HG03045 (cell line): ENCODE results near the gene STOML1.
"Not testable (repeated sequence)": the region's sequence is repeated elsewhere in the genome, so short reads cannot be mapped to it uniquely, and the experiment has no call there.

Experiments used
- ATAC-seq: cut with Tn5 transposase; IDR thresholded peaks from one replicate; pipeline ENCODE4 v1.9.1; 2021; ENCODE audit warnings: mild to moderate bottlenecking, moderate library complexity; ENCODE audit not compliant: unreplicated experiment

STOML1 gene

DNA sequence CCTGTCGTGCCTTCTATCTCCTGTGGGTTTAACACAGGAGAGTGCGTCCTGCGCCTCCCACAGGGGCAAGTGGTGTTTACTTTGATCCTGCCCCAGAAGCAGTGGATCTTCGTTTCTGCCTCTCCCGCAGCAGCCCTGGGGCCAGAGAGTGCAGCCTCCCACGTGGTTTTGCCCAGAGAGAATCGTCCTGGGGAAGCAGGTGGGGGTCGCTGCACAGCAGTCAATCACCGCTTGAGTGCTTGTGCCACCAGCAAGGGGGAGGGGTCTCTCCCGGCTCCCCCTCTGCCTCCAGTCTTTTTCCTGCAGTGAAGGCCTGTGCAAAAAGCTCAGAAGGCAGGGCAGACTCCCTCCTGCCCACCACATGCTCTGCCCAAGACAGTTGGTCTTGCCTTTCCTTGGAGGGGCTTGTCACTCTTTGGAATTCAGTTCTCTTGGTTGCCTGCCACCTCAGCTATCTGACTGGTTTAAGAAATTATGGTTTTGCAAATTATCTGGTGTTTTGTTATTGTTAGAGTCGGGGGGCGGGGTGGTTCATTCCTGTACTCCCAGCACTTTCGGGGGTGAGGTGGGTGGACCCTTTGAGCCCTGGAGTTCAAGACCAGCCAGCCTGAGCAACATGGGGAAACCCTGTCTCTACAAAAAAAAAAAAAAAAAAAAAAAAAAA lies 26.9 kb downstream of the STOML1 start:
- peak; percentile 43 for ATAC-seq

DNA sequence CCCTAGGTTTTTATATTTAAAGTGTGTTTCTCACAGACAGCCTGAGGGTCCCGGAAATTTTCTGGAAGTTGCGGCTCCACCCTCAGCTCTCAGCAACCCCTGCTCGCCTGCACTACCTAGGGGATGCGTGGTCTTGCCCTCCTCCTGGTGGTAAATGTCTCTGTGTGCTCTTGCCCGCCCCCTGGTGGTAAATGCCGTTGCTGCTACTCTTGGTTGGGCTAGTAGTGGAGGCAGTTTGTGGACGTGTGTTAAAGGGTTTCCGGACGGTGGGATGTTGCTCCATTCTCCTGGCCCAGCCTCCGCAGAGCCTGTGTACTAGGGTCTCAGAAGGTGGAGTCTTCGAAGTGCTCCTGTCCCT lies 27.4 kb downstream of the STOML1 start:
- peak; percentile 50 for ATAC-seq

DNA sequence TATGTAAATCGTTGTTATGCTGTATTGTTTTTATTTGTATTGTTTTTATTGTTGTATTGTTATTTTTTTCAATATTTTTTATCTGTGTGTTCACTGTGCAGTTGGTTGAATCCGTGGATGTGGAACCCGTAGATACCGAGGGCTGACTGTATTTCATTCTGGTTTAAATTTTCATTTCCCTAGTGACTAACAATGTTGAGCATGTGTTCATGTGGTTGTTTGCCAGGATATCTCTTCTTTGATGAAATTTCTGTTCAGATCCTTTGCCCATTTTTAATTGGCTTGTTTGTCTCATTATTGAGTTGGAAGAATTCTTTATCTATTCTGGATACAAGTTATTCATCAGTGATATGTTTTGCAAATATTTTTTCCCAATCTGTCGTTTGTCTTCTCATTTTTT lies 29.7 kb downstream of the STOML1 start:
- ATAC-seq = no peak

- not testable (repeated sequence) for ATAC-seq
Observed at GRCh38 chr15:73960472-73961070, 31.5 kb downstream of the STOML1 start.

- ATAC-seq = no peak
Observed at GRCh38 chr15:73959801-73960200, 32.3 kb downstream of the STOML1 start.

- ATAC-seq = no peak
Observed at GRCh38 chr15:73959012-73959581, 33.0 kb downstream of the STOML1 start.

DNA sequence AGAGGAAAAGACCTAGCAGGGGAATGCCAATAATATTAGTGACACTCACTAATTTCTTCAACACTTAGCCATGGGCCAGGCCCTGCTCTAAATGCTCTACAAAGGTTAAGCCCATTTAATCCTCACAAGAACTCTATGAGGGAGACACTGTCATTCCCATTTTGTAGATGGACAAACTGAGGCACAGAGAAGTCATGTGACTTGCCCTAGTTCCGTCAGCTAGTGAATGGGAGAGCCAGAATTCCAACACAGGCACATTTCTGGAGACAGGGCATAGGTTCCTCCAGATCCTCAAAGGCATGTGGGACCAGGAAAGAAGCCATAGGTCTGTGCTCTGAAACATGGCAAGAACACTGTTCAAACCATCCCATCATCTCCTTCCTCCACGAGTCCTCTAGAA lies 34.3 kb downstream of the STOML1 start:
- ATAC-seq = no peak

- ATAC-seq = no peak
Observed at GRCh38 chr15:73957276-73957675, 34.8 kb downstream of the STOML1 start.

DNA sequence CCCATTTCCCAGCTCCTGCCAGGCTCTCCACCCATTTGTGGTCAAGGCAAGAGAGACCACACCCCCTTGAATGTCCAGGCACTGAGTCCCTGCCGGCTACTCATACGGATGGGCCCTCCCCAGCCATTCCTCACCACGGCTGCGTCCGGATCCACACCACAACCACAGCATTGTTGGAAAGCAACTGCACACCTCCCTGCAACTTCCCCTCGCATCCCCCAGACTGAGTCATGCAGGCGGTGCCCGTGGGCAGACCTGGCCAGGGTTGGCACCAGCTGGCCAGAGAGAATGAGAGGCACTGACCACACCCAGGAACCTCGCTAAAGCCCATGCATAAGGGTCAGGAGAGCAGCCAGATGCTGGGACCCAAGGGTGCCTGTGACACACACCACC lies 35.4 kb downstream of the STOML1 start:
- ATAC-seq = no peak

GRCh38 chr15:73955861-73956742 lies 36.0 kb downstream of the STOML1 start:
- no peak for ATAC-seq

- ATAC-seq = no peak
Observed at GRCh38 chr15:73955326-73955725, 36.8 kb downstream of the STOML1 start.

- ATAC-seq = no peak
Observed at GRCh38 chr15:73954188-73955145, 37.6 kb downstream of the STOML1 start.

DNA sequence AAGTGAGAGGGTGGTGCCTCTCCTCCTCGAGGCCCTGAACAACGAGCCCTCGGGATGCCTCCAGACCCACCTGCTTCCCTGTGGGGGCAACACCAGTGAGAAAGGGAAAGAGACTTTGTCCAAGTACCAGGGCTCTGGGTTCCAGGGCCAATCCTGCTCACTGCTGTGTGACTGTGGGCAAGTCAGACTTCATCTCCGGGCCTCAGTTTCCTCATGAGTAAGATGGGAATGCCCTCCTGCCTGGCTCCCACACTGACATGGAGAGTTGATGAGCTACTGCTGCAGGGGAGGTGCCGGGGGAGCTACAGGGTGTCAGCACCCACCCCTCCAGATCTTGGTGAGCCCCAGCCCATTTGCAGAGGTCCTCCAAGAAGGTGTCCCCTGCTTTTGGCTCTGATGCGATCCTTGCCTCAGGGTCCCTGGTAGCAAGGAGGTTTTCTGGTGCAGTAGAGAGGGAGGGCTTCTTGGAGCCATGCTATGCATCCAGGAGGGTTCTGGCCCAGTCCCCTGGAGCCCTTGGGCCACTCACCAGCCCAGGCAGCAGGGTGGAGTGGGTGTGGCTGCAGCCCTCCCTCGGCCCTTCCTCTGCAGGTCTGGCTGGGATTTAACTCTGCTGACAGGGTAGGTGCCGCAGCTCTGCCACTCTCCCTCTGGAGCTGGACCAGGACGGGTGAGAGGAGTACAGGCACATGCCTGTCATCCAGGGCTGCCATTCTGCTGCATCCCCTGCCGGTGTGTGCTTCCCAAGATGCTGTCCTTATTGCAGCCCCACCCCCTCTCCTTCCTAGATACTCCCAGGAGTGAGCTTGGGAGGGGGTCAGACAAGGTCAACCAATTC lies 39.0 kb downstream of the STOML1 start:
- no peak for ATAC-seq

DNA sequence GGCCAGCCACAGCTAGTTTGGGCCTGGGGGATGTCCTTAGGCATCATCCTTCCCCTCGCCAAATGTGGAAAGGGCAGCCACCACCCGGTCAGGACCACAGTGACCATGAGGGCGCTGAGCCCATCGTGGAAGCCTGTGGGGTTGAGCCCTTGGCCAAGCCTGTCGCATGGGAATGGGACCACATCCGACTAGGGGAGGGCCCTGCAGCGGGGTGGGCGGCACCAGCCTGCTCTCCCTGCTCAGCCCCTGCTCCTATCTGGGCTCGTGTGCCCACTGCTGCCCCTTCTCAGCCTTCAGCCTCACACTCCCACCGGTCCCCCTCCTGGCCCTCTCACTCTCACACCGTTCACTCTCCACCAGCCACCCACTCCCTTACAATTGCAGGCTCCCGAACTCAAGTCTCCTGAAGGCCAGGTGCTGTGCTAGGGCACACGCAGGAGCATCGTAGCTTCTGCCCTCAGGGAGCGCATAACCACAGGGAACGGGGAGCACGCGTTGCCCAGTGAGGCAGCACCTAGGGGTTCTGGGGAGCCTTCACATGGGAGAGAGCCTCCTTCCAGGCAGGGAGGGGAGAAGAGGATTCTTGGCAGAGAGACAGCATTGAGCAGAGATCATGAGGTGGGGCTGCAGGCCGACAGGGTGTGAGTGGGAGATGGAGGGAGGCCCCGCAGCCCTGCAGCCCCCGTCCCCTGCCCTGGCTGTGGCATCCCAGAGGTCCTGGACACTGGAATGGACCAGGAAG lies 39.8 kb downstream of the STOML1 start:
- no peak for ATAC-seq

- ATAC-seq = no peak
Observed at GRCh38 chr15:73951601-73952000, 40.5 kb downstream of the STOML1 start.

GRCh38 chr15:73950831-73951561 lies 41.1 kb downstream of the STOML1 start:
- ATAC-seq = no peak

DNA sequence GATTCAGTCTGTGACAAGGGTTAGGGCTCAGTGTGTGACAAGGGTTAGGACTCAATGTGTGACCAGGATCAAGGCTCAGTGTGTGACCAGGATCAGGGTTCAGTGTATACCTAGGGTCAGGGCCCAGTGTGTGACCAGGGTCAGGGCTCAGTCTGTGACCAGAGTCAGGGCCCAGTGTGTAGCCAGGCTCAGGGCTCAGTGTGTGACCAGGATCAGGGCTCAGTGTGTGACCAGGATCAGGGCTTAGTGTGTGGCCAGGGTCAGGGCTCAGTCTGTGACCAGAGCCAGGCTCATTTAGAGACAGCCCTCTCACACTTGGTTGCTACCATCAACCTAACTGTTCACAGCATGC lies 41.6 kb downstream of the STOML1 start:
- ATAC-seq = no peak

GRCh38 chr15:73949496-73949895 lies 42.6 kb downstream of the STOML1 start:
- no peak for ATAC-seq
